ENCODE results near the gene ASB18.

GRCh38 chr2:236160366-236161081 lies 103.7 kb downstream of the ASB18 start:
- TF ChIP-seq POLR2A (IDR thresholded peaks at IDR 0.05; ENCODE audit: low read length), result no peak
- TF ChIP-seq GATA1 (IDR thresholded peaks at IDR 0.05; ENCODE audit: low read depth, low read length), result no peak

All from erythroblast (primary cell).